PC-3 (cell line): Measurements from ENCODE around the gene NANOS3. TPM values are rescaled to one million over a fixed set of nuclear protein-coding genes. Genes with fewer than 3 reads are reported as not detected.

ENCODE experiments used
- ATAC-seq: fragments of 200-7000 bp; cut with Tn5 transposase; 2 replicates; pipeline ENCODE4 v1.9.1; 2020; ENCODE audit warnings: mild to moderate bottlenecking, moderate library complexity
- BruUV-seq: library from RNA; stranded (reverse); fragments of 400-500 nt; replicated peaks from 2 replicates; lab custom pipeline; 2021; lab: Mats Ljungman, UMichigan
- CTCF ChIA-PET: fragments of 300-600 bp; sonication (Branson Sonifier 250); formaldehyde crosslinking; loops from one replicate; lab custom pipeline; 2022; ENCODE audit warnings: antibody characterized with exemption; lab: Charles Lee
- POLR2A ChIA-PET: fragments of 300-600 bp; sonication (Branson Sonifier 250); formaldehyde crosslinking; loops from one replicate; lab custom pipeline; 2022; ENCODE audit warnings: antibody characterized with exemption; ENCODE audit not compliant: unreplicated experiment; lab: Charles Lee
- DNase-seq: peaks from one replicate; pipeline ENCODE4 v3.0.0-alpha.2; 2015
- H2AFZ ChIP-seq: fragments of 300-600 bp; sonication (generic); 2 replicates; pipeline ENCODE4 v1.6.0; 2016; ENCODE audit warnings: antibody characterized with exemption, low read length
- H3F3A ChIP-seq: fragments of 300-600 bp; sonication (generic); one replicate; pipeline ENCODE4 v1.6.0; 2017; ENCODE audit warnings: antibody characterized with exemption, low read length, control low read depth, mild to moderate bottlenecking; ENCODE audit not compliant: unreplicated experiment
- H3K27ac ChIP-seq: fragments of 300-600 bp; sonication (generic); 2 replicates; pipeline ENCODE4 v1.5.1; 2016; ENCODE audit warnings: mild to moderate bottlenecking, low read length
- H3K27me3 ChIP-seq: fragments of 300-600 bp; sonication (generic); 2 replicates; pipeline ENCODE4 v1.6.1; 2016; ENCODE audit warnings: low read length, mixed read lengths
- H3K36me3 ChIP-seq: fragments of 300-600 bp; sonication (generic); 2 replicates; pipeline ENCODE4 v1.6.1; 2016; ENCODE audit warnings: low read depth, mixed run types, low read length, mixed read lengths
- H3K4me1 ChIP-seq: fragments of 300-600 bp; sonication (generic); 2 replicates; pipeline ENCODE4 v1.5.1; 2016; ENCODE audit warnings: low read length; ENCODE audit not compliant: insufficient read depth
- H3K4me2 ChIP-seq: fragments of 300-600 bp; sonication (generic); 2 replicates; pipeline ENCODE4 v1.6.0; 2016; ENCODE audit warnings: low read length
- H3K4me3 ChIP-seq: fragments of 300-600 bp; sonication (generic); 2 replicates; pipeline ENCODE4 v1.5.1; 2016; ENCODE audit warnings: mild to moderate bottlenecking, low read length, mixed read lengths
- H3K79me2 ChIP-seq: fragments of 300-600 bp; sonication (generic); 2 replicates; pipeline ENCODE4 v1.6.1; 2017; ENCODE audit warnings: low read length, mixed read lengths
- H3K9ac ChIP-seq: fragments of 300-600 bp; sonication (generic); 2 replicates; pipeline ENCODE4 v1.6.0; 2016; ENCODE audit warnings: mild to moderate bottlenecking, low read length
- H3K9me2 ChIP-seq: fragments of 300-600 bp; sonication (generic); replicated peaks from 2 replicates; pipeline ENCODE4 v1.6.1; 2016; ENCODE audit warnings: mixed run types, low read length, mixed read lengths
- H3K9me3 ChIP-seq: fragments of 300-600 bp; sonication (generic); 2 replicates; pipeline ENCODE4 v1.6.1; 2016; ENCODE audit warnings: low read length, mixed read lengths
- H4K20me1 ChIP-seq: fragments of 300-600 bp; sonication (generic); 2 replicates; pipeline ENCODE4 v1.6.1; 2016; ENCODE audit warnings: low read length, mixed read lengths
- EZH2 ChIP-seq: fragments of 300-600 bp; sonication (generic); IDR thresholded peaks from one replicate; pipeline ENCODE4 v1.6.1; 2017; ENCODE audit warnings: antibody characterized with exemption, mild to moderate bottlenecking, low read length; ENCODE audit not compliant: unreplicated experiment
- EZH2phosphoT487 ChIP-seq: fragments of 300-600 bp; sonication (generic); IDR thresholded peaks from 2 replicates; pipeline ENCODE4 v1.6.1; 2018; ENCODE audit warnings: mild to moderate bottlenecking, antibody characterized with exemption, low read length, borderline replicate concordance
- intact Hi-C: fragments of 100-400 bp; cut with micrococcal nuclease; formaldehyde crosslinking; loops from 2 replicates; pipeline ENCODE4 v1.9.0; 2023
- total RNA-seq: library from RNA; depleted of rRNA; stranded (reverse); fragments of >200 nt; gene quantifications from 2 replicates; pipeline ENCODE4 v1.2.3, GENCODE V29; 2014
- TF ChIP-seq, protein P1 (sequence below): fragments of 300-600 bp; sonication (generic); conservative IDR thresholded peaks from 2 replicates; pipeline ENCODE4 v1.5.1; 2017; ENCODE audit warnings: antibody characterized with exemption, low read depth, mild to moderate bottlenecking, low read length

Gene NANOS3
- total RNA-seq, 1 experiment from 2014 or later, result 1.7 TPM

DNA sequence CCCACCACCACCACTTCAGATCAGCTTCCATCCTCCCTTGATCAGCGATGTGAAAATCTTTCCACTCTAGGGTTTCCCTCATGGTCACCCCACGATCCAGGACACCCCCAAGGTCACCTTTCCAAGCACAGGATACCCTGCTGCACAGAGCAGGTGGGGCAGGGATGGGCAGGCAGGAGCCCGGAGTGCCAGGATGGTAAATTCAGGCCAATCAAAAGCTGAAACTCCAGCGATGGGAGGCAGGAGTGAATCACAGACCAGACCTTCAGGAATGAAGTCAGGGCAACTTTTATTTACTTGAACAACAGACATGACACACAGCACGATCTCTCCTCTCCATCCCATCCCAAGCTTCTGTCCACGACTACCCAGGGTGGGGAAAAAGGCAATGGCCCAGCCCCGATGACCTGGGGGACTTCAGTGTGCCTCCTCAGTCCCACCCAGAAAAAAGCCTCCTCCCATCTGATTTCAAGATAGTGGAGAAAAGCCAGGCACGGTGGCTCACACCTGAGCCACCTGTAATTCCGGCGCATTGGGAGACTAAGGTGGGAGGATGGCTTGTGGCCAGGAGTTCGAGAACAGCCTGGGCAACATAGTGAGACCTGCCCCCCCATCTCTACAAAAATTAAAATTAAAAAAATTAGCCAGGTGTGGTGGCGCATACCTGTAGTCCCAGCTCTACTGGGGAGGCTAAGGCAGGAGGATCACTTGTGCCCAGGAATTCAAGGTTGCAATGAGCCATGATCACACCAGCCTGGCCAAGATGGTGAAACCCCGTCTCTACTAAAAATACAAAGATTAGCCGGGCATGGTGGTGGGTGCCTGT is 42.5 kb upstream of the NANOS3 start:
- no TSS peak for BruUV-seq
- no peak overlapping the region for H3K4me3 ChIP-seq
- no peaks in the 10 kb centered on the region for H3K27me3 ChIP-seq
- intact Hi-C loops, result loop anchor here (10.0 kb wide), 1 partner anchor 670 kb away; no protein-coding TSS in a partner anchor
- H3K4me1 ChIP-seq, result peaks cover 59% of the 10 kb centered on the region
- ChIA-PET POLR2A (no interaction called here), CTCF (interaction anchor here (0.5 to 1.0 kb wide), 2 partner anchors 28 to 50 kb away, joined by 7 to 16 read pairs; no protein-coding TSS in a partner anchor)
- DNase-seq (peak; percentile 94), ATAC-seq (peak; percentile 37)
- no peak overlapping the region for H3K9ac ChIP-seq
- no peak overlapping the region for H2AFZ ChIP-seq
- TF ChIP-seq EZH2phosphoT487, result no peak
- no peak for TF ChIP-seq EZH2
- TF ChIP-seq, protein P1, sequence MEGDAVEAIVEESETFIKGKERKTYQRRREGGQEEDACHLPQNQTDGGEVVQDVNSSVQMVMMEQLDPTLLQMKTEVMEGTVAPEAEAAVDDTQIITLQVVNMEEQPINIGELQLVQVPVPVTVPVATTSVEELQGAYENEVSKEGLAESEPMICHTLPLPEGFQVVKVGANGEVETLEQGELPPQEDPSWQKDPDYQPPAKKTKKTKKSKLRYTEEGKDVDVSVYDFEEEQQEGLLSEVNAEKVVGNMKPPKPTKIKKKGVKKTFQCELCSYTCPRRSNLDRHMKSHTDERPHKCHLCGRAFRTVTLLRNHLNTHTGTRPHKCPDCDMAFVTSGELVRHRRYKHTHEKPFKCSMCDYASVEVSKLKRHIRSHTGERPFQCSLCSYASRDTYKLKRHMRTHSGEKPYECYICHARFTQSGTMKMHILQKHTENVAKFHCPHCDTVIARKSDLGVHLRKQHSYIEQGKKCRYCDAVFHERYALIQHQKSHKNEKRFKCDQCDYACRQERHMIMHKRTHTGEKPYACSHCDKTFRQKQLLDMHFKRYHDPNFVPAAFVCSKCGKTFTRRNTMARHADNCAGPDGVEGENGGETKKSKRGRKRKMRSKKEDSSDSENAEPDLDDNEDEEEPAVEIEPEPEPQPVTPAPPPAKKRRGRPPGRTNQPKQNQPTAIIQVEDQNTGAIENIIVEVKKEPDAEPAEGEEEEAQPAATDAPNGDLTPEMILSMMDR, result no peak
- H4K20me1 ChIP-seq, result peaks cover 26% of the 10 kb centered on the region
- peak overlapping the region; percentile 63 for H3K27ac ChIP-seq
- peak overlapping the region; percentile 49 for H3K4me2 ChIP-seq
- no peaks in the 10 kb centered on the region for H3K9me3 ChIP-seq
- H3K9me2 ChIP-seq, result no peaks in the 10 kb centered on the region
- peaks cover 25% of the 10 kb centered on the region for H3K36me3 ChIP-seq
- H3K79me2 ChIP-seq, result peaks cover 39% of the 10 kb centered on the region
- H3F3A ChIP-seq, result peaks cover 26% of the 10 kb centered on the region

- no peaks in the 10 kb centered on the region for H3K9me3 ChIP-seq
- H3K9ac ChIP-seq, result peak overlapping the region; percentile 56
- peaks cover 35% of the 10 kb centered on the region for H4K20me1 ChIP-seq
- DNase-seq (no peak), ATAC-seq (no peak)
- peak overlapping the region; percentile 83 for H3K27ac ChIP-seq
- peaks cover 55% of the 10 kb centered on the region for H3K79me2 ChIP-seq
- peaks cover 68% of the 10 kb centered on the region for H3K4me1 ChIP-seq
- peaks cover 31% of the 10 kb centered on the region for H3F3A ChIP-seq
- H3K4me2 ChIP-seq, result peak overlapping the region; percentile 18
- POLR2A ChIA-PET, result interaction anchor here (0.6 to 1.4 kb wide), 6 partner anchors 10 to 1643 kb away, joined by 3 to 7 read pairs (median 4); no protein-coding TSS in a partner anchor
- H3K9me2 ChIP-seq, result no peaks in the 10 kb centered on the region
- no peak overlapping the region for H3K4me3 ChIP-seq
- no peak overlapping the region for H2AFZ ChIP-seq
- H3K36me3 ChIP-seq, result peaks cover 32% of the 10 kb centered on the region
- CTCF ChIA-PET, result interaction anchor here (0.6 to 2.9 kb wide), 2 partner anchors 26 to 52 kb away, joined by 8 to 17 read pairs; no protein-coding TSS in a partner anchor
- H3K27me3 ChIP-seq, result no peaks in the 10 kb centered on the region
- no TSS peak for BruUV-seq
- TF ChIP-seq, protein P1, result no peak
- TF ChIP-seq EZH2phosphoT487, result no peak
- TF ChIP-seq EZH2, result no peak
- intact Hi-C loops, result loop anchor here (2.0 to 10.0 kb wide), 2 partner anchors 15 to 671 kb away; no protein-coding TSS in a partner anchor
Observed at GRCh38 chr19:13835791-13836723, 40.9 kb upstream of the NANOS3 start.
